Subcutaneous abdominal adipose tissue (tissue), 5 donors: ENCODE measurements around the gene DPYSL4.

Experiments
- H3K27ac ChIP-seq: one replicate; pipeline ENCODE4 v1.7.0; 2013; ENCODE audit warnings: low read depth, mild to moderate bottlenecking, inconsistent platforms, low read length, moderate library complexity
- H3K27me3 ChIP-seq, 5 donors: one replicate each; pipeline ENCODE4 v1.7.0; 2013; ENCODE audit warnings: low read length in 5 of 5, inconsistent platforms in 1 of 5; ENCODE audit not compliant: control insufficient read depth in 5 of 5, insufficient read depth in 4 of 5
- H3K36me3 ChIP-seq, 5 donors: one replicate each; pipeline ENCODE4 v1.7.0; 2013; ENCODE audit warnings: low read length in 5 of 5; ENCODE audit not compliant: control insufficient read depth in 5 of 5, insufficient read depth in 5 of 5
- H3K4me1 ChIP-seq, 5 donors: one replicate each; pipeline ENCODE4 v1.7.0; 2013; ENCODE audit warnings: low read length in 5 of 5, mild to moderate bottlenecking in 3 of 5, moderate library complexity in 1 of 5; ENCODE audit not compliant: control insufficient read depth in 5 of 5, insufficient read depth in 5 of 5
- H3K4me3 ChIP-seq, 5 donors: one replicate each; pipeline ENCODE4 v1.7.0; 2013; ENCODE audit warnings: low read length in 5 of 5, low read depth in 1 of 5
- H3K9ac ChIP-seq, 5 donors: one replicate each; pipeline ENCODE4 v1.7.0; 2013; ENCODE audit warnings: low read length in 5 of 5, mild to moderate bottlenecking in 4 of 5, moderate library complexity in 3 of 5
- H3K9me3 ChIP-seq, 5 donors: one replicate each; pipeline ENCODE4 v1.7.0; 2013; ENCODE audit warnings: low read length in 5 of 5; ENCODE audit not compliant: control insufficient read depth in 5 of 5
- donor health status: healthy.
- donor health status: healthy.
- donor health status: healthy.
- donor health status: healthy.
- donor health status: healthy.

The DPYSL4 gene

DNA sequence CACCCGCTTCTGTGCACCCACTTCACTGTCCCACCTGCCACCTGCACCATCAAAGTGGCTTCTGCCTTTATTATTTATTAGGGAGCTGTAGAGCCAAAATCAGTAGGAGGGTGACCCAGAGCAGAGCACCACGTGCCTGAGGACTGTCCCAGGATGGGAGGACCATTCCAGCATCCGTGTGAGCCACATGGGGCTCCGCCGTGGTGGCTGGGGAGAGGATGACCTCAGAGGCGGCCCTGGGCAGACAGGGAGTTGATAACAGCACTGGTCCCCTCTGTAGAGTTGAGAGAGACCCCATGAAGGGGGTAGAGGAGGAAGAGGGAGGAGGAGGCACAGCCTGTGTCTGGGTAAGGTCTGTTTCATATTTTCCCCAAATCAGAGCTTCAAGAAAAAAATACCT, 8.7 kb upstream of the DPYSL4 start:
- H3K27ac ChIP-seq = no peak overlapping the region
- H3K36me3 ChIP-seq = peaks cover 0 to 3% (median 0%) of the 10 kb centered on the region in 5 donors
- H3K4me3 ChIP-seq = no peak overlapping the region
- H3K27me3 ChIP-seq = peaks cover 0 to 50% (median 40%) of the 10 kb centered on the region in 5 donors
- no peak overlapping the region for H3K9ac ChIP-seq
- H3K9me3 ChIP-seq = no peaks in the 10 kb centered on the region
- peaks cover 0 to 5% (median 0%) of the 10 kb centered on the region in 5 donors for H3K4me1 ChIP-seq

DNA sequence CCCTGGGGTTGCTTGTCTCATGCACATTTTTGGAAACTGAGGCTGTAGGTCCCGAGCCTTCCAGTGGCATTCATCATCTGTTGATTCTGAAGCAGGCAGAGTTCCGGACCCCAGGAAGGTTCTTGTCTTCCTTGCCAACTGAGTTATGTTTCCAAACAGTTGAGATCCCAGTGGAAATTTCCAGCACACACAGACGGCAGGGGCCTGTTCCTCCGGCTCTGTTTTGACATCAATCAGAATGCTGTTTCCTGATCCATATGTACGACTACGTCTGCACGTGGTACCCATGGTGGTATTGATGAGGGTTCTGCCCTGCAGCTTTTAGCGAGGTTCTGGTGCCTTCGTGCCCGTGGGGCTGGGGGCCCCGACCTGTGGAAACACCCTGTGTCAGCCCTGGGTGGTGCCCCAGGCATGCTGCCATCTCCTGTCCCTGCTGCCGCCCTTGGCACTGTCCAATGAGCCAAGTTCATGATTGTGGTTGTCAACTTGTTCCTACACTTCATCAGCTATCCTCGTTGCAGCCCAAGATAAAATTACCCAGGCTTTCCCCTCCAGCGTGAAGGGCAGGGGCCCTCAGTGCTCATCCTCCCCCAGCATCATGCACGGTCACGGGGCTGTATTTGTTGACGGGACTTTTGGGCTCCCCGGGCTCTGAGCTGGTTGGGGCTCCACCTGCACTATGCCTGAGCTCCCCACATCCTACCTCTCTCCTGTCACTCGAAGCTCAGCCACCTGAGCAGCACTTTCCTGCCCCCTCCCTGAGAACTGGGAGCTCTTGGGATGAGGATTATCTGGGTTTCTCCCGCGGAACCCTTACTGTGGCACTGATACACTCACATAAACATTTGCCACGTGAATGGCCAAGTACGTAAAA, 7.8 kb upstream of the DPYSL4 start:
- H3K4me3 ChIP-seq = no peak overlapping the region
- peaks cover 0 to 5% (median 0%) of the 10 kb centered on the region in 5 donors for H3K4me1 ChIP-seq
- no peaks in the 10 kb centered on the region for H3K9me3 ChIP-seq
- peaks cover 0 to 50% (median 40%) of the 10 kb centered on the region in 5 donors for H3K27me3 ChIP-seq
- peaks cover 0 to 3% (median 0%) of the 10 kb centered on the region in 5 donors for H3K36me3 ChIP-seq
- no peak overlapping the region for H3K27ac ChIP-seq
- no peak overlapping the region for H3K9ac ChIP-seq

DNA sequence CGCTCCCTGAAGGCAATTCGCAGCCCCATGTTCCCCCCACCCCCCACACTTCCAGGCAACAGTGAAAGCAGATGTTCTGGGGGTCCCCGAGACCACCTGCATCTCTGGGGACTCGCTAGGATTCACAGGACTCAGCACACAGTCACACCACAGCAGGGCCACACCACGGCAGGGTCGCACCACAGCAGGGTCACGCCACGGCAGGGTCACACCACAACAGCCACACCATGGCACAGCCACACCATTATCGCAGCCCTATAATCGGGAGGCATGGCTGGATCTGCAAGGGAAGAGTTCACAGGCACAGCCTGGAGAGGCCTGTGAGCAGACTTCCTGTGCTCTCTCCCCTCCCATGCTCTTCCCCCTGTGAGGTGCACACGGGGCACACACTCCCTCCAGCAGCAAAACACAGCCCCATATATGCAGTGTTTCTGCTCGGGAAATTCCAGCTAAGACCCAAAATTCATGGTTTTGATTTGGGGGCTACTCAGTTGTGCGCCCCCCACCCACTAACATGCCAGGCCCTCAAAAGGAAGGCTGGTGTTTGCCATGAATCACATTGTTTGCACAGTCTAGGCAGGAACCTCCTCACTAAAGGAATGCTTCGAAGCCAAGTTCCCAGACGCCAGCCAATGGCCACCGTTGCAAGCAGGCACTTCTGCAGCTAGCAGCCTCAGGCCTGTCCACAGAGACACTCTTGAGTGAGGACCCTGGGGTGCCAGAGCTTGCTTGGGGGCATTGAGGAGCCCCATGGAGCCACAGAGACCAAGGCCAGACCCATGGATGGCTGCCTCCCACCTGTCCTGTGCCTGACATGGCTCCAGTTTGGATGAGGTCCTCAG, 7.0 kb upstream of the DPYSL4 start:
- peaks cover 0 to 48% (median 40%) of the 10 kb centered on the region in 5 donors for H3K27me3 ChIP-seq

DNA sequence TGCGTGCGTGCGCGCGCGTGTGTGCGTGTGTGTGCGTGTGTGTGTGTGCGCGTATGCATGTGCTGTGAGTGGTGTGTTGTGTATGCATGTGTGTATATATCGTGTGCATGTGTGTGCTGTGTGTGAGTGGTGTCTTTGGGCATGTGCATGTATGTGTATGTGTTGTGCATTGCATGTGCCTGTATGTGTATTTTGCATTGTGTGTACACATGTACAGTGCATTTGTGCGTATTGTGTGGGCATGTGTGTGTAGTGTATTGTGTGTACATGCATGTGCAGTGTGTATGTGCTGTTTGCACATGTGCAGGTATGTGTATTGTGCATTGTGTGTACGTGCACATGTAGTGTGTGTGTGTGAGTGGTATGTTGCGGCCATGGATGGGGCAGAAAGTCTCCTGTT, 6.0 kb upstream of the DPYSL4 start:
- Histone ChIP-seq H3K4me1 (peaks cover 0 to 7% (median 4%) of the 10 kb centered on the region in 5 donors), H3K9me3 (no peaks in the 10 kb centered on the region), H3K27ac (no peak overlapping the region), H3K9ac (no peak overlapping the region), H3K4me3 (no peak overlapping the region), H3K36me3 (peaks cover 0 to 3% (median 0%) of the 10 kb centered on the region in 5 donors), H3K27me3 (peaks cover 0 to 49% (median 42%) of the 10 kb centered on the region in 5 donors)

More for the DNA sequence above, 7.0 kb upstream of the DPYSL4 start:
- H3K36me3 ChIP-seq = peaks cover 0 to 3% (median 0%) of the 10 kb centered on the region in 5 donors
- peaks cover 0 to 5% (median 0%) of the 10 kb centered on the region in 5 donors for H3K4me1 ChIP-seq
- H3K9me3 ChIP-seq = no peaks in the 10 kb centered on the region
- no peak overlapping the region for H3K27ac ChIP-seq
- H3K9ac ChIP-seq = no peak overlapping the region
- H3K4me3 ChIP-seq = no peak overlapping the region

DNA sequence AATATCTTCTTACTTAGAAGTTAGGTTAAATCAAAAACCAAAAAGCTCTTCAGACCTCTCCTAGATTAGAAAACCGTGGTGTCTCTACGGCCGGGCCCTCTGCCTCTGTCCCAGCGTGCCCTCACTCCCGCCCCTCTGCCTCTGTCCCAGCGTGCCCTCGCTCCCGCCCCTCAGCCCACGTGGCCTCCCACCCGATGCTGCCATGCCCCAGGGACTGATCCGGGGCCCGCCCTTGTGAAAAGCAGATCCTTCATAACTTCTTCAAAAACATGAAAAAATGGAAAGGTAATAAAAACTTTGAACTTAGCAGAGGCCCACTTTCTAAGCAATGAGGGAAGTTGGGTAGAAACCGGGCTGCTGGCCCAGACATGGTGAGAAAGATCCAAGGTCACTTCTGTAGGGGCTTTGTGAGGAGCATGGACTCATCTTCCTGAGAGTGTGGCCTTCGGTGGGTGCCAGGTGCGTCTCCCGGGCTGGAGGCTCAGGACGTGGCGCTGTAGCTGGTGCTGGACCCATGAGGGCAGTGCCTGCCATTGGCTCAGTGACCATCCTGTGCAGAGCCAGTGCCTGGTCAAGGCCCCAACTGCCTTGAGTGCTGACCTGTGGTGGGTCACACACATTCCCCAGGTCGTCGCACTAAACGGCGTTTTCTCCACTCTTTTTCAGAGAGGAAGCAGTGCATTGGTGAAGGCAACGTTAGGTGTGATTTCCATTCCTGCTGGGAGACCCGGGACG, 4.9 kb upstream of the DPYSL4 start:
- Histone ChIP-seq H3K9me3 (no peaks in the 10 kb centered on the region), H3K4me3 (no peak overlapping the region), H3K27me3 (peaks cover 0 to 42% (median 37%) of the 10 kb centered on the region in 5 donors), H3K36me3 (peaks cover 0 to 3% (median 0%) of the 10 kb centered on the region in 5 donors), H3K9ac (no peak overlapping the region), H3K27ac (no peak overlapping the region), H3K4me1 (peaks cover 0 to 15% (median 10%) of the 10 kb centered on the region in 5 donors)

DNA sequence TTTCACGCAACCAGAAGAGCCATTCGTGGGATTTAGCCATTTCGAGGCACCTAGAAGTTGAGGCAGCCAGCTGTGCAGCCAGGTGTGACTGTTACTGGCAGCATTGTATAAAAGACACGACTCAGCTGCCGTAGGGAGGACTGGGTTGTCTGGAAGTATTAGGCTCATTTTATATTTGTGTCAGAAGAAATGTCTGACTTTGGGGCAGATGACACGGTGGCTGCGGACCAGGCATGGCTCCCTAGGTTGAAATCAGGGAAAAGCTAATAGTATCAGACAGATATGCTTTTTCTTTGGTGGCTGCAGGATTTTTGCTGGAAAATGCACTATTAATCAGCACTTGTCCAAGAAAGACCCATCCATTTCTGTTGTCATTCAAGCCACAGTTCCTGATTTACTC, 4.2 kb upstream of the DPYSL4 start:
- no peak overlapping the region for H3K27ac ChIP-seq
- no peak overlapping the region for H3K9ac ChIP-seq
- H3K4me1 ChIP-seq = peaks cover 0 to 23% (median 16%) of the 10 kb centered on the region in 5 donors
- peaks cover 0 to under 1% (median 0%) of the 10 kb centered on the region in 5 donors for H3K36me3 ChIP-seq
- H3K27me3 ChIP-seq = peaks cover 0 to 40% (median 33%) of the 10 kb centered on the region in 5 donors
- H3K4me3 ChIP-seq = no peak overlapping the region
- no peaks in the 10 kb centered on the region for H3K9me3 ChIP-seq

DNA sequence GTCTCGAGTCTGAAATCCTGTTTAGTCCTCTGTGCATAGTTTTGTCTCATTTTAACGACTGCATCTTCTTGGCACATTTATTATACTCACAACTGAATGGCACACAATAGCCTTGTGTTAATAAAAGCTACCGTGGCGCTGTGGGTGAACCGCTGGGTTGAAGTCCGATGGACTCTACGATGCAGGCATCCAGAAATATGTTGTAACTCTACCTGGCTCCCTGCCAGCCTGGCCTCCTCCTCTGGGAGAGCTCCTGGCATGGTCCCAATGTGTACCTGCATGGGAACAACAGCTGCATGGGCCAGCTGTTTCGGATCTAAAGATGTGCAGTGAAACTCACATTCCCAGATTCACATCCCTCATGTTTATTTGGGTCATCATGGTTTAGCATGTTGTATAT, 3.7 kb upstream of the DPYSL4 start:
- Histone ChIP-seq H3K4me1 (peaks cover 0 to 26% (median 20%) of the 10 kb centered on the region in 5 donors), H3K27me3 (peaks cover 4 to 40% (median 33%) of the 10 kb centered on the region in 5 donors), H3K9ac (no peak overlapping the region), H3K4me3 (no peak overlapping the region), H3K27ac (no peak overlapping the region), H3K36me3 (no peaks in the 10 kb centered on the region), H3K9me3 (no peaks in the 10 kb centered on the region)

DNA sequence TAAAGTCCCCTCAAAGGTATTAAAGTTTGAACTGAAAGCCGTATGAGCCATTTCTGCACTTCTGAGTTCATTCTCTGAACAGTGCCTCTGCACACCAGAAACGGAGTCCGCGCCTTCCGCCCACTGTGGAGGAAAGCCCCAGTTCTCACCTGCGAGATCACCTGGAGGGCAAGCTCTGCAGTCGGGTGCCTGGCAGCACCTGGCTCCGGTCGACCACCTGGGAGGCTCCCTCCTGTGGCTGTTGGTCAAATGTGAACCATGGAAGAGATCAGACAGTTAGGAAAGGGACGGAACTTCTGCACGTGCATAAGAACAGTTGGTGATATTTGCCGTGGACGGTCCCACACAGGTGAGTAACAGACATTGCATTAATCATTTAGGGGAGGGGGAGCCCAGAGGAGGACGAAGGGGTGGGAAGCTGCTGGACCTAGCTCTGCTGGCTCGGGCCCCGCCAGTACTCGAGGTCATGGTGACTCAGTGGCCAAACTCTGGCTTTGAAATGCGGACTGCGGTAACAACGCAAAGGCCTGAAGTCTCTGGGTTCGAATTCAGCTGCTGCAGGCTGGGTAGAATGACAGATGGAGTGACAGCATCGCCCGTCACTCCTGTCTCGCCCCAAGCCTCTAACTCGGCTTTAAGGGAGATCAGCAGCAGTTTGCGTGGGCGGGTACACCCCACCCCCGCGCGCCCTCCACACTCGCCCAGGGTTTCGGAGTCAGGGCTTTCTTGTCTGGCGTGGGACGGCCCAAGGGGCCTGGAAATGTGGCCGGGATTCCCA, 1.7 kb upstream of the DPYSL4 start:
- Histone ChIP-seq H3K4me3 (peak overlapping the region in 1 of 5 donors; percentile 55), H3K27me3 (peaks cover 10 to 44% (median 42%) of the 10 kb centered on the region in 5 donors)

More for the DNA sequence above, 1.7 kb upstream of the DPYSL4 start:
- H3K36me3 ChIP-seq = no peaks in the 10 kb centered on the region
- no peaks in the 10 kb centered on the region for H3K9me3 ChIP-seq
- no peak overlapping the region for H3K27ac ChIP-seq
- no peak overlapping the region for H3K9ac ChIP-seq
- H3K4me1 ChIP-seq = peaks cover 0 to 26% (median 21%) of the 10 kb centered on the region in 5 donors
